Osteocyte (in vitro differentiated cells): ENCODE data around the gene TSPEAR. TPM values are rescaled to one million over a fixed set of nuclear protein-coding genes. Genes with fewer than 3 reads are reported as not detected.

Source experiments
- DNase-seq: peaks from one replicate; pipeline ENCODE4 v3.0.0; 2021; ENCODE audit warnings: mixed read lengths; ENCODE audit not compliant: unreplicated experiment; ENCODE audit errors: extremely low spot score
- H3K27ac Mint-ChIP-seq: one replicate; pipeline ENCODE4 v1.8.0; 2021; ENCODE audit warnings: mild to moderate bottlenecking, mixed read lengths; ENCODE audit not compliant: unreplicated experiment
- H3K27me3 Mint-ChIP-seq: one replicate; pipeline ENCODE4 v1.8.0; 2021; ENCODE audit warnings: mixed read lengths; ENCODE audit not compliant: unreplicated experiment
- H3K36me3 Mint-ChIP-seq: one replicate; pipeline ENCODE4 v1.8.0; 2021; ENCODE audit warnings: mixed read lengths; ENCODE audit not compliant: unreplicated experiment
- H3K4me1 Mint-ChIP-seq: one replicate; pipeline ENCODE4 v1.8.0; 2021; ENCODE audit warnings: mixed read lengths; ENCODE audit not compliant: unreplicated experiment
- H3K4me3 Mint-ChIP-seq: one replicate; pipeline ENCODE4 v1.8.0; 2021; ENCODE audit warnings: mild to moderate bottlenecking, moderate library complexity, mixed read lengths; ENCODE audit not compliant: unreplicated experiment
- H3K9me3 Mint-ChIP-seq: one replicate; pipeline ENCODE4 v1.8.0; 2021; ENCODE audit warnings: mixed read lengths; ENCODE audit not compliant: unreplicated experiment
- total RNA-seq: library from RNA; stranded (reverse); gene quantifications from 2 replicates; pipeline ENCODE4 v1.2.1, GENCODE V29; 2021
- TF ChIP-seq, protein P1 (sequence below): fragments of 200-600 bp; sonication (generic); IDR thresholded peaks from 2 replicates; pipeline ENCODE4 v1.5.0; 2021; ENCODE audit warnings: antibody characterized with exemption, mild to moderate bottlenecking, moderate library complexity

The TSPEAR gene
- total RNA-seq, 1 donor from 2014 or later, result not detected

DNA sequence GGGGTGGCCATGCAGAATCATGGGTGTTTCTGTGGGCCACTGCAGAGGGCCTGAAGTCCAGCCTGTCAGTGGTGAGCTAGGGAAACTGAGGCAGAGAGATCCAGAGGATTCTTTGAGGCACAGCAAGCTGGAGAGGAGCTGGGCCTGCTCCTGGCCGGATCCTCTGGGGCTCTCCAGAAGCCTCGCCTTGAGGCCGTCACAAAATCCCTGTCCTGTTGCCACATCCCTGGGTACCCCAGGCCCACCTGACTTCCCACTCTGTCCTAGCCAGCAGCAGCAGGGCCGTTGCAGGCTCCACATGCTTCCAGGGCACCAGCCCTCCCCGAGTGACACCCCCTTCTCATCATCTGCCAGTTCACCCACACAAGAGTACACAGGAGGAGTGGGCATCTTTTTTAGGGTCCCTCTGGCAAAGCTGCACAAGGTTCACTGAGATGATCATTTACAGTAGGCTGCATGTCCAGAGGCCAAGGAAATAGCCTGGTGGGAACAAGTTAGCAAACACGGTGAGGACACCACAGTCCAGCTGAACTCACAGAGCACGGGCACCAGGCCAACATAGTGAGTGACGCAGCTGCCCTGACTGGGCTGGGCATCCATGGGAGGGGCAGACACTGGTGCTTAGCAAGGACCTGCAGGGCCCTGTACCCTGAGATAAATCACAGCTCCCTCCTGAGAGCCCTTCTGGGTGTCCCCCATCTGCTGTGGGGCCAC lies 25.1 kb upstream of the TSPEAR start:
- Mint-ChIP-seq H3K36me3 (no peaks in the 10 kb centered on the region), H3K27ac (peak overlapping the region; percentile 73), H3K27me3 (peaks cover 45% of the 10 kb centered on the region), H3K4me1 (peaks cover 40% of the 10 kb centered on the region), H3K9me3 (no peaks in the 10 kb centered on the region), H3K4me3 (no peak overlapping the region)
- DNase-seq, result peak; percentile 92
- TF ChIP-seq, protein P1, sequence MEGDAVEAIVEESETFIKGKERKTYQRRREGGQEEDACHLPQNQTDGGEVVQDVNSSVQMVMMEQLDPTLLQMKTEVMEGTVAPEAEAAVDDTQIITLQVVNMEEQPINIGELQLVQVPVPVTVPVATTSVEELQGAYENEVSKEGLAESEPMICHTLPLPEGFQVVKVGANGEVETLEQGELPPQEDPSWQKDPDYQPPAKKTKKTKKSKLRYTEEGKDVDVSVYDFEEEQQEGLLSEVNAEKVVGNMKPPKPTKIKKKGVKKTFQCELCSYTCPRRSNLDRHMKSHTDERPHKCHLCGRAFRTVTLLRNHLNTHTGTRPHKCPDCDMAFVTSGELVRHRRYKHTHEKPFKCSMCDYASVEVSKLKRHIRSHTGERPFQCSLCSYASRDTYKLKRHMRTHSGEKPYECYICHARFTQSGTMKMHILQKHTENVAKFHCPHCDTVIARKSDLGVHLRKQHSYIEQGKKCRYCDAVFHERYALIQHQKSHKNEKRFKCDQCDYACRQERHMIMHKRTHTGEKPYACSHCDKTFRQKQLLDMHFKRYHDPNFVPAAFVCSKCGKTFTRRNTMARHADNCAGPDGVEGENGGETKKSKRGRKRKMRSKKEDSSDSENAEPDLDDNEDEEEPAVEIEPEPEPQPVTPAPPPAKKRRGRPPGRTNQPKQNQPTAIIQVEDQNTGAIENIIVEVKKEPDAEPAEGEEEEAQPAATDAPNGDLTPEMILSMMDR, result no peak

DNA sequence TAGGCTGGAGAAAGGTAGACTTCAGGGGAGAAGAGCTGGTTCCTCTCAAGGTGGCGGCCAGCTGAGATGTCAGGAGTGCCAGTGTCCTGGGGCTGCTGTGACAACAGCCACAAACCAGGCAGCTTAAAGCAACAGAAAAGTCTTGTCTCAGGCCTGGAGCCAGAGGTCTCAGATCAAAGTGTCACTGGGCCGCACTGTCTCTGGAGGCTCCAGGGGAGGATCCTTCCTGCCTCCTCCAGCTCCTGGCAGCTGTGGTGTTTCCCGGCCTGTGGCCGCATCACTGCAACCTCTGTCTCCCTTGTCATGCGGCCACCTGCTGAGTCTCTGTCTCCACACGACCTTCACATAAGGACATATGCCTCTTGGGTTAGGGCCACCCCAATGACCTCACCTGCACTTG lies 24.4 kb upstream of the TSPEAR start:
- peak overlapping the region; percentile 73 for H3K27ac Mint-ChIP-seq
- H3K36me3 Mint-ChIP-seq, result no peaks in the 10 kb centered on the region
- no peak overlapping the region for H3K4me3 Mint-ChIP-seq
- H3K27me3 Mint-ChIP-seq, result peaks cover 48% of the 10 kb centered on the region
- no peaks in the 10 kb centered on the region for H3K9me3 Mint-ChIP-seq
- peaks cover 38% of the 10 kb centered on the region for H3K4me1 Mint-ChIP-seq
- DNase-seq, result peak; percentile 70
- TF ChIP-seq, protein P1, result no peak

DNA sequence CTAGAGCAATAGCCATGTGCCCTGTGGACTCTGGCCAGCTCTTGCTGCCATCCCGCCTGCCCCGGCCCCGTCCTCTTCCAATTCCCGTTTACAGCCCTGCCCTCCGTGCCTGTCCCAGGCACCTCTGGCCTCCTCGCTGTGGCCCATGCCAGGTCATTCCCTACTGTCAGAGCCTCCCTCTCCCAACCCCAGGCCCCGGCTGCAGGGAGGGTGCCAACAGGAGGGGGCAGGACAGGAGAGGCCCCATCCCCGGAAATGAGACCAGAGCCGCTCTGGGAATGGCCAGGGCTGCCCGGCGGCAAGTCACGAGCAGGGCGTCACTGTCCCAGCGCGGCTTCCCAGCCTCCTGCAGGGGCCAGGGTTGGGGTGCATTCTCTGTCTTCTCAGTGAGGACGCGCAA lies 23.5 kb upstream of the TSPEAR start:
- TF ChIP-seq, protein P1, result no peak
- peaks cover 50% of the 10 kb centered on the region for H3K27me3 Mint-ChIP-seq
- H3K27ac Mint-ChIP-seq, result no peak overlapping the region
- H3K9me3 Mint-ChIP-seq, result no peaks in the 10 kb centered on the region
- peaks cover 36% of the 10 kb centered on the region for H3K4me1 Mint-ChIP-seq
- no peaks in the 10 kb centered on the region for H3K36me3 Mint-ChIP-seq
- no peak overlapping the region for H3K4me3 Mint-ChIP-seq
- DNase-seq, result peak; percentile 84

DNA sequence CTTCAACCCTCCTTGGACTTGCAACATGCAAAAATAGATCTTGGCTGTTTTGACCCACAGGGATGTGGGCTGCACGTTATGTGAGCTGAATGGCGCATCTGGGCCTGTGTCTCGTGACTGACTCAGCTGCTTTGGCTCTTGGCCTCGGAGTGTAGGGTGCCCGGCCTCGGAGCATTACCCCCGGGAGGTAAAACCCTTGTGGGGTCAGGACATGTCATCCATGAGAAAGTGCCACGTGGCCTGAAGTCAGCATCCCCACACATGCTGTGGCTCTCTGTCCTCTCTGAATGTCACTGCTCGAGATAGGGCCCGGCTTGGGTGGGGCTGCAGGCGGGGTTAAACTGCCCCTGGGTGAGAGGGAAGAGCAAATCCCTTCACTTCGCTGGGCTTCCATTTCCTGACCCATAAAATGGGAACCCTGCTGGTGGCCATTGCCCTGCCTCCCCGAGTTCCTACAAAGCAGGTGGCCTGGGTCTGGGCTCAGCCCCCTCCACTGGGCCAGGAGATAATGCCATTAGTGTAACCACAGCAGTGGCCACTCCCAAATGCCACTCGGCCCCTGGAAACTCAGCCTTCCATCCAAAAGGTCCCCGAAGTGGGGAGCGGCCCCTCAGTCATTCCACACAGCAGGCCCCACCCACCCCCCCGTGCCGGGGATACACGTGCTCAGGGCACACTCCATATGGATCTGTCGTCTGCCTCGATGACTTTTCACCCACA lies 22.8 kb upstream of the TSPEAR start:
- TF ChIP-seq, protein P1, result no peak
- H3K36me3 Mint-ChIP-seq, result no peaks in the 10 kb centered on the region
- no peaks in the 10 kb centered on the region for H3K9me3 Mint-ChIP-seq
- H3K4me3 Mint-ChIP-seq, result no peak overlapping the region
- H3K27me3 Mint-ChIP-seq, result peaks cover 47% of the 10 kb centered on the region
- DNase-seq, result no peak
- H3K4me1 Mint-ChIP-seq, result peaks cover 36% of the 10 kb centered on the region
- H3K27ac Mint-ChIP-seq, result no peak overlapping the region

DNA sequence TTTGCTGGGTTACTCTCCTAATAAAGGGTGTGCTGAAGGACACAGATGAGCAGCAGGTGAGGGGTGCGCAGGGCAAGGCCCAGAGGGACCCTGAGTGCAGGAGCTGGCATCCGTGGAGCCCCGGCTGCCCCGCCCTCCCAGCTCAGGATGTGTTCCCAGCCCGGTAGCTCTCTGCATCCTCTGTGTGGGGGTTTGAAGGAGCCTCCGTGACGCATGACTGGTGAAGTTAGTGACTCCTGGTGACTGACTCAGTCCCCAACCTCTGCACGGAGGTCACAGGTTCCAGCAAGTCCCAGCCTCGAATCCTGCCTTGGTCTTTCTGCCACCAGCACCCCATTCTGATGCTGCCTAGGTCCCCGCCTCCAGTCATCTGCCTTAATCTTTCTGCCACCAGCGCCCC lies 21.6 kb upstream of the TSPEAR start:
- TF ChIP-seq, protein P1, result no peak
- peaks cover 38% of the 10 kb centered on the region for H3K27me3 Mint-ChIP-seq
- H3K4me1 Mint-ChIP-seq, result peaks cover 36% of the 10 kb centered on the region
- H3K4me3 Mint-ChIP-seq, result no peak overlapping the region
- H3K9me3 Mint-ChIP-seq, result no peaks in the 10 kb centered on the region
- DNase-seq, result peak; percentile 75
- no peak overlapping the region for H3K27ac Mint-ChIP-seq
- H3K36me3 Mint-ChIP-seq, result no peaks in the 10 kb centered on the region
